ENCODE measurements around the gene IFNAR1. TPM values are rescaled to one million over a fixed set of nuclear protein-coding genes. Genes with fewer than 3 reads are reported as not detected.

The IFNAR1 gene
- total RNA-seq, 4 donors from 2014 or later, result 8.9 to 24.3 (median 9.9) TPM

GRCh38 chr21:33302796-33303195 lies 22.0 kb upstream of the IFNAR1 start:
- no peak overlapping the region for H3K27ac ChIP-seq
- DNase-seq, result no peak
- H3K4me3 ChIP-seq, result no peak overlapping the region
- intact Hi-C loops (cut with DNase I; ENCODE audit: low total_unique reads) (no loop called here), in situ Hi-C loops (cut with MboI; ENCODE audit: low sequenced_read_pairs in 4 of 4) (no loop called here)
- H3K4me1 ChIP-seq, result peaks cover 5 to 14% of the 10 kb centered on the region in 2 donors
- ATAC-seq, result no peak
- no peak for TF ChIP-seq POLR2A (IDR thresholded peaks at IDR 0.05)
- TF ChIP-seq, protein P1, sequence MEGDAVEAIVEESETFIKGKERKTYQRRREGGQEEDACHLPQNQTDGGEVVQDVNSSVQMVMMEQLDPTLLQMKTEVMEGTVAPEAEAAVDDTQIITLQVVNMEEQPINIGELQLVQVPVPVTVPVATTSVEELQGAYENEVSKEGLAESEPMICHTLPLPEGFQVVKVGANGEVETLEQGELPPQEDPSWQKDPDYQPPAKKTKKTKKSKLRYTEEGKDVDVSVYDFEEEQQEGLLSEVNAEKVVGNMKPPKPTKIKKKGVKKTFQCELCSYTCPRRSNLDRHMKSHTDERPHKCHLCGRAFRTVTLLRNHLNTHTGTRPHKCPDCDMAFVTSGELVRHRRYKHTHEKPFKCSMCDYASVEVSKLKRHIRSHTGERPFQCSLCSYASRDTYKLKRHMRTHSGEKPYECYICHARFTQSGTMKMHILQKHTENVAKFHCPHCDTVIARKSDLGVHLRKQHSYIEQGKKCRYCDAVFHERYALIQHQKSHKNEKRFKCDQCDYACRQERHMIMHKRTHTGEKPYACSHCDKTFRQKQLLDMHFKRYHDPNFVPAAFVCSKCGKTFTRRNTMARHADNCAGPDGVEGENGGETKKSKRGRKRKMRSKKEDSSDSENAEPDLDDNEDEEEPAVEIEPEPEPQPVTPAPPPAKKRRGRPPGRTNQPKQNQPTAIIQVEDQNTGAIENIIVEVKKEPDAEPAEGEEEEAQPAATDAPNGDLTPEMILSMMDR (IDR thresholded peaks at IDR 0.05 in 4 of 5, conservative IDR thresholded peaks at IDR 0.05 in 1 of 5), result no peak
- H3K9me3 ChIP-seq, result no peaks in the 10 kb centered on the region
- H3K36me3 ChIP-seq, result no peaks in the 10 kb centered on the region
- no peaks in the 10 kb centered on the region for H3K27me3 ChIP-seq

DNA sequence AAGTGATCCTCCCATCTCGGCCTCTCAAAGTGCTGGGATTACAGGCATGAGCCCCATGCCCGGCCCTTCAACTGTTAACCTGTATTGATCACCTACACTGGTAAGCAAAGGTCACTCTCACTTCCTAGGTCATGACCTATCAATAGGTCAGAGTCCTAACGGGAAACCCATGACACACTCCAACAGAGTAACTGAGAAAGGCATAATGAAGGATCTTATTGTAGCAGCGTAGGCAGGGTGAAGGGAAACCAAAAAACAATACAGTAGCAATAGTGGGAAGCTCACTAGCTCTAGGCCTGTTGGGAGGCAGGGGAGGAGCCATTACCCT lies 19.5 kb upstream of the IFNAR1 start:
- Histone ChIP-seq H3K27ac (no peak overlapping the region), H3K4me1 (peaks cover 5 to 14% of the 10 kb centered on the region in 2 donors), H3K36me3 (no peaks in the 10 kb centered on the region), H3K27me3 (no peaks in the 10 kb centered on the region), H3K9me3 (no peaks in the 10 kb centered on the region), H3K4me3 (no peak overlapping the region)
- intact Hi-C loops (cut with DNase I; ENCODE audit: low total_unique reads) (no loop called here), in situ Hi-C loops (cut with MboI; ENCODE audit: low sequenced_read_pairs in 4 of 4) (no loop called here)
- ATAC-seq (no peak), DNase-seq (no peak)
- TF ChIP-seq POLR2A (IDR thresholded peaks at IDR 0.05), result no peak
- TF ChIP-seq, protein P1 (IDR thresholded peaks at IDR 0.05 in 4 of 5, conservative IDR thresholded peaks at IDR 0.05 in 1 of 5), result no peak

- Histone ChIP-seq H3K4me1 (peaks cover under 1 to 9% of the 10 kb centered on the region in 2 donors), H3K27me3 (no peaks in the 10 kb centered on the region), H3K36me3 (no peaks in the 10 kb centered on the region), H3K27ac (no peak overlapping the region), H3K9me3 (no peaks in the 10 kb centered on the region), H3K4me3 (no peak overlapping the region)
- intact Hi-C loops (cut with DNase I; ENCODE audit: low total_unique reads) (no loop called here), in situ Hi-C loops (cut with MboI; ENCODE audit: low sequenced_read_pairs in 4 of 4) (no loop called here)
- TF ChIP-seq POLR2A (IDR thresholded peaks at IDR 0.05), result no peak
- no peak for ATAC-seq
- no peak for DNase-seq
Measured at GRCh38 chr21:33305938-33306337, 18.8 kb upstream of the IFNAR1 start.

DNA sequence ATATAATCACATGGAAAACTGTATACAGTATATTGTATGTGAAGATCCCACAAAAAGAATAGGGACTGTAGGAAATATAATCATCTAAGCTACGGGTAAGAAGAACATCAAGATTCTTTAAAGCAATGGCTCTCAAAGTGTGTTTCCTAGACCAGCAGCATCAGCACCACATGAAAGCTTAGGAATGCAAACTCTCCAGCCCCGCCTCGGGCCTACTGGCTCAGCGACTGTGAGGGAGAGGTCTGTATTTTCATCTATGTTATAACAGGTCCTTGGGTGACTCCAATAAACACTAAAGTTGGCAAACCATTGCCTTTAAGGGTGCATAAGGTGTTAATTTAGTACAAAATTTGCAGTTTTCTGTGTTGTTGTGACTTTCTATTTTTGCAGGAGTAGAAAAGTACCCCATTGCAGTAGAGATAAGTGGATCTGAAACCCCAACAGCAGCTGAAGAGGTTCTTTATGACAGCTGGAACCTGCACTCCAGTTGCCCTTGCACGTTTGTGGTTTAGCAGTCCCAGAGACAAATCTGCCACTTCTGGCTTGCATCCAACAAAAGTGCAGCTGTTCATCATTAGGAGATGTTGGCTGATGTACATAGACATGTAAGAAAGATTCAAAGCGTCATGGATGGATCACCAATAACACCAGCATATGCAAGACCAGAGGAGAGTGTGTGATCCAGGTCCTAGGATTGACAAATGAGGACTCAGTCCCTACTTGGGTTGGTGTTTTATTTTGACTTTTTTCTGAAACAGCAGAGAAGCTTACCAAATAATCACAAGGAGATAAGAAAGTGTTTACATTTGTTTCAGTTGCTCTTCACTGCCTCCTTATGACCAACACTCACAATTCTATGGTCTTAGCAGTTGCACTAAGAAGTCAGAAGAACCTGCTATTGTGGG lies 15.9 kb upstream of the IFNAR1 start:
- DNase-seq (no peak), ATAC-seq (no peak)
- intact Hi-C loops (cut with DNase I; ENCODE audit: low total_unique reads), result no loop called here
- TF ChIP-seq POLR2A (IDR thresholded peaks at IDR 0.05), result no peak
- TF ChIP-seq, protein P1 (IDR thresholded peaks at IDR 0.05 in 4 of 5, conservative IDR thresholded peaks at IDR 0.05 in 1 of 5), result no peak
- Histone ChIP-seq H3K27ac (no peak overlapping the region), H3K4me3 (no peak overlapping the region), H3K27me3 (no peaks in the 10 kb centered on the region), H3K36me3 (no peaks in the 10 kb centered on the region), H3K4me1 (no peaks in the 10 kb centered on the region), H3K9me3 (no peaks in the 10 kb centered on the region)
- in situ Hi-C loops (cut with MboI; ENCODE audit: low sequenced_read_pairs in 4 of 4), result no loop called here

GRCh38 chr21:33309778-33310177 lies 15.0 kb upstream of the IFNAR1 start:
- DNase-seq (no peak), ATAC-seq (no peak)
- TF ChIP-seq POLR2A (IDR thresholded peaks at IDR 0.05), result no peak
- TF ChIP-seq, protein P1 (IDR thresholded peaks at IDR 0.05 in 4 of 5, conservative IDR thresholded peaks at IDR 0.05 in 1 of 5), result no peak
- Histone ChIP-seq H3K4me1 (no peaks in the 10 kb centered on the region), H3K4me3 (no peak overlapping the region), H3K9me3 (no peaks in the 10 kb centered on the region), H3K27me3 (no peaks in the 10 kb centered on the region), H3K27ac (no peak overlapping the region), H3K36me3 (no peaks in the 10 kb centered on the region)
- intact Hi-C loops (cut with DNase I; ENCODE audit: low total_unique reads), result no loop called here
- in situ Hi-C loops (cut with MboI; ENCODE audit: low sequenced_read_pairs in 4 of 4), result no loop called here

All from gastrocnemius medialis (tissue), 4 donors.